Nephron progenitor cell (in vitro differentiated cells): ENCODE data around the gene CRYGC.
"Not testable (repeated sequence)": the region's sequence is repeated elsewhere in the genome, so short reads cannot be mapped to it uniquely, and the experiment has no call there.

ENCODE experiments used
- DNase-seq: peaks from one replicate; pipeline ENCODE4 v3.0.0; 2021
- H3K27ac Mint-ChIP-seq: 2 replicates; pipeline ENCODE4 v1.8.0; 2021; ENCODE audit warnings: mild to moderate bottlenecking, moderate library complexity, mixed read lengths
- H3K27me3 Mint-ChIP-seq: 2 replicates; pipeline ENCODE4 v1.8.0; 2021; ENCODE audit warnings: mild to moderate bottlenecking, low read depth, mixed read lengths; ENCODE audit not compliant: poor library complexity
- H3K36me3 Mint-ChIP-seq: 2 replicates; pipeline ENCODE4 v1.8.0; 2021; ENCODE audit warnings: low read depth, mixed read lengths
- H3K4me1 Mint-ChIP-seq: 2 replicates; pipeline ENCODE4 v1.8.0; 2021; ENCODE audit warnings: mixed read lengths
- H3K4me3 Mint-ChIP-seq: 2 replicates; pipeline ENCODE4 v1.8.0; 2021; ENCODE audit warnings: mild to moderate bottlenecking, moderate library complexity, mixed read lengths
- H3K9me3 Mint-ChIP-seq: 2 replicates; pipeline ENCODE4 v1.8.0; 2021; ENCODE audit warnings: mild to moderate bottlenecking, moderate library complexity, mixed read lengths
- TF ChIP-seq, protein P1 (sequence below): fragments of 200-600 bp; sonication (generic); IDR thresholded peaks from 2 replicates; pipeline ENCODE4 v1.5.0; 2021; ENCODE audit warnings: antibody characterized with exemption

The CRYGC gene

DNA sequence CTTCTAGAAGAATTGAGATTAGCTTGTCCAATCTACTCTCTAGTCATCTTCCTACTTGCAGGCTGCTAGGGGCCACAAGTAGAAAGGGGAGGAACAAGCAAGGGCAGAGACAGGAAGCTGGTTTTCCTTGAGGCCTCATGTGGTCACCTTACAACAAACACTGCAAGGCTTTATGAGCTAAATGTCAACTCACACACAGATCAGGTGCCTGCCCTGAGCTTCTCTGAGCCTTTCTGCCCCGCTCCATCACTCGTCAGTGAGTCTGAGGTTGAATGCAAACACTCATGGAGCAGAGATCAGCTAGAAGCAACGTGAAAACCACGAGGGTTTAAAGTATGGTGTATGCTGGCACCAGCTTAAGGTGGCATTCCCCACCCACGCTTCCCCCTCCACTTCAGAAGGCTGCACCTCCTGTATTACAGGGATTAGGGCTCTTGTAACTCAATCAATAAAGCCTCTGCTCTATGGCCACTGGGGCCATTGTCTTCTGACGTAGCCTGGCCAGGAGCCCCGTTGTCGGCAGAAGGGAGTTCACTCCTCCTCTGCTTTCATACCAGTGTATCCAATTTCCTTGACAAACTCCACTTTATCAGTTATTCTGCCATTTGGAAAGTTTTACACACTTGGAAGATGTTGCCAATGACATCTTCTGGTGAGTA, 5.4 kb upstream of the CRYGC start:
- Mint-ChIP-seq H3K9me3 (peaks cover 26% of the 10 kb centered on the region), H3K4me3 (no peak overlapping the region), H3K4me1 (peaks cover 11% of the 10 kb centered on the region), H3K27me3 (no peaks in the 10 kb centered on the region), H3K36me3 (no peaks in the 10 kb centered on the region), H3K27ac (no peak overlapping the region)
- TF ChIP-seq, protein P1, sequence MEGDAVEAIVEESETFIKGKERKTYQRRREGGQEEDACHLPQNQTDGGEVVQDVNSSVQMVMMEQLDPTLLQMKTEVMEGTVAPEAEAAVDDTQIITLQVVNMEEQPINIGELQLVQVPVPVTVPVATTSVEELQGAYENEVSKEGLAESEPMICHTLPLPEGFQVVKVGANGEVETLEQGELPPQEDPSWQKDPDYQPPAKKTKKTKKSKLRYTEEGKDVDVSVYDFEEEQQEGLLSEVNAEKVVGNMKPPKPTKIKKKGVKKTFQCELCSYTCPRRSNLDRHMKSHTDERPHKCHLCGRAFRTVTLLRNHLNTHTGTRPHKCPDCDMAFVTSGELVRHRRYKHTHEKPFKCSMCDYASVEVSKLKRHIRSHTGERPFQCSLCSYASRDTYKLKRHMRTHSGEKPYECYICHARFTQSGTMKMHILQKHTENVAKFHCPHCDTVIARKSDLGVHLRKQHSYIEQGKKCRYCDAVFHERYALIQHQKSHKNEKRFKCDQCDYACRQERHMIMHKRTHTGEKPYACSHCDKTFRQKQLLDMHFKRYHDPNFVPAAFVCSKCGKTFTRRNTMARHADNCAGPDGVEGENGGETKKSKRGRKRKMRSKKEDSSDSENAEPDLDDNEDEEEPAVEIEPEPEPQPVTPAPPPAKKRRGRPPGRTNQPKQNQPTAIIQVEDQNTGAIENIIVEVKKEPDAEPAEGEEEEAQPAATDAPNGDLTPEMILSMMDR: no peak
- DNase-seq: no peak

DNA sequence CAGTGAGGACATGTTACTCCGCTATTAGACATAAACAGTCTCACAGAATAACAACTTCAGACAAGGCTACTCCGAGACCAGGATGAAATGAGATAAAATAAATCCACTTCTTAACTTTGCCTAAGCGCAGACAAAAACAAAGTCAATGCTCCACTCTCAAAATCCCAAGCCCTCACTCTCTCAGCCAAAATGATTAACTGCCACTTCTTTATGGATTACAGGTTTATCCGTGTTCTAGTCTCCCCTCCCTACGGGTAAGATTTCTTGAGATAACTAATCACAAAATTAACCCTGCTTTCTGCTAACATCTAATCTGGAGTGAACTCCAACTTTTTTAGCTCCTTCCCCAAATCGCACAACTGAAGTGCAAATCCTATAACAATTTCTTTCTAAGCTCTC, 1.1 kb upstream of the CRYGC start:
- TF ChIP-seq, protein P1: no peak
- no peaks in the 10 kb centered on the region for H3K36me3 Mint-ChIP-seq
- DNase-seq: no peak
- no peaks in the 10 kb centered on the region for H3K9me3 Mint-ChIP-seq
- H3K4me3 Mint-ChIP-seq: no peak overlapping the region
- peak overlapping the region; percentile 7 for H3K27ac Mint-ChIP-seq
- peaks cover 3% of the 10 kb centered on the region for H3K27me3 Mint-ChIP-seq
- H3K4me1 Mint-ChIP-seq: peaks cover 16% of the 10 kb centered on the region

DNA sequence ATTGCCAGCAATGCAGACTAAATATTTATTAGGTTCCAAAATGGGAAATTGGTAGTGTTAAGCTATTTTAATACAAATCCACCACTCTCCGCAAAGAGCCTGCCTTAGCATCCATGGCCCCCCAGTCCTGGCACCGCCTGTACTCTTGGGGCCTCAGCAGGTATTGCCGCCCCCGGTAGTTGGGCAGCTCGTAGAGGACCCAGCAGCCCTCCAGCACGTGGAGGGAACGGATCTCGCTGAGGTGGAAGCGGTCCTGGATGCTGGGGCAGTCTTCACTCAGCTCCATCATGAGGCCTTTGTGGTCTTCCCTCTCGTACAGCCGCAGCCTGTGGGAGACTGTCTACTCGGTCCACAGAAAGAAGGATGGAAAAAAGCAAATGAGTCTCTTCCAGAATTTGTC, 1.5 kb downstream of the CRYGC start:
- H3K27ac Mint-ChIP-seq: no peak overlapping the region
- no peak for DNase-seq
- H3K36me3 Mint-ChIP-seq: no peaks in the 10 kb centered on the region
- H3K27me3 Mint-ChIP-seq: peaks cover 3% of the 10 kb centered on the region
- TF ChIP-seq, protein P1: no peak
- no peaks in the 10 kb centered on the region for H3K9me3 Mint-ChIP-seq
- H3K4me3 Mint-ChIP-seq: no peak overlapping the region
- H3K4me1 Mint-ChIP-seq: peaks cover 16% of the 10 kb centered on the region

DNA sequence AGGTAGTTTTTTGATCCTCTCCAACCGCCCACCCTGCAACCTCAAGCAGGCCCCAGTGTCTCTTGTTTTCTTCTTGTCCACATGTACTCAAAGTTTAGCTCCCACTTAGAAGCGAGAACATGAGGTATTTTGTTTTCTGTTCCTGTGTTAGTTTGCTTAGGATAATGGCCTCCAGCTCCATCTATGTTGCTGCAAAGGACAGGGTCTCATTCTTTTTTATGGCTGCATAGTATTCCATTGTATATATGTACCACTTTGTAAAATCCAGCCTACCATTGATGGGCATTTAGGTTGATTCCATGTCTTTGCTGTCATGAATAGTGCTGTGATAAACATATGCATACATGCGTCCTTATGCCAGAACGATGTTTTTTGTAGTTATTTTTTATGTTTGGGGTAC, 2.5 kb downstream of the CRYGC start:
- Mint-ChIP-seq H3K4me3 (no peak overlapping the region), H3K9me3 (no peaks in the 10 kb centered on the region), H3K27me3 (peaks cover 3% of the 10 kb centered on the region), H3K27ac (no peak overlapping the region), H3K4me1 (peaks cover 16% of the 10 kb centered on the region), H3K36me3 (no peaks in the 10 kb centered on the region)
- TF ChIP-seq, protein P1: no peak
- no peak for DNase-seq

DNA sequence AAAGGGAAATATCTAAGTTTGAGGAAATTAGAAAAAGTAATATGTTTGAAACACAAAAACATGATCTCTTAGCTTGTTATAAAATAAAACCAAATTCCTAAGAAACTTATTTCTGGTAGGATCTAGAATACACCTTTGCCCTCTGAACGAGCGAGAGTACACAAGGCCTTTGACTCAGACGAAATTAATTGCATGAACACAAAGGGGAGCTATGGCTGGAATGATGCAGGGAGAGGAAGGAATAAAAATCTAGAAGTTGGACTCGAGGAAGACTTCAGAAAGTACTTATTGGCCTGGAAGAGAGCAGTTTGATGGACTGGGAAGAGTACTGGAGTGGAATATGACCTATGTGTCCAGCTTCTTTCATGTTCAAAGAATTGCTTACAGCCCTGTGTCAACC, 4.4 kb downstream of the CRYGC start:
- Mint-ChIP-seq H3K27ac (no peak overlapping the region), H3K4me1 (peaks cover 7% of the 10 kb centered on the region), H3K27me3 (peaks cover 3% of the 10 kb centered on the region), H3K9me3 (no peaks in the 10 kb centered on the region), H3K36me3 (no peaks in the 10 kb centered on the region), H3K4me3 (no peak overlapping the region)
- DNase-seq: no peak
- TF ChIP-seq, protein P1: no peak

DNA sequence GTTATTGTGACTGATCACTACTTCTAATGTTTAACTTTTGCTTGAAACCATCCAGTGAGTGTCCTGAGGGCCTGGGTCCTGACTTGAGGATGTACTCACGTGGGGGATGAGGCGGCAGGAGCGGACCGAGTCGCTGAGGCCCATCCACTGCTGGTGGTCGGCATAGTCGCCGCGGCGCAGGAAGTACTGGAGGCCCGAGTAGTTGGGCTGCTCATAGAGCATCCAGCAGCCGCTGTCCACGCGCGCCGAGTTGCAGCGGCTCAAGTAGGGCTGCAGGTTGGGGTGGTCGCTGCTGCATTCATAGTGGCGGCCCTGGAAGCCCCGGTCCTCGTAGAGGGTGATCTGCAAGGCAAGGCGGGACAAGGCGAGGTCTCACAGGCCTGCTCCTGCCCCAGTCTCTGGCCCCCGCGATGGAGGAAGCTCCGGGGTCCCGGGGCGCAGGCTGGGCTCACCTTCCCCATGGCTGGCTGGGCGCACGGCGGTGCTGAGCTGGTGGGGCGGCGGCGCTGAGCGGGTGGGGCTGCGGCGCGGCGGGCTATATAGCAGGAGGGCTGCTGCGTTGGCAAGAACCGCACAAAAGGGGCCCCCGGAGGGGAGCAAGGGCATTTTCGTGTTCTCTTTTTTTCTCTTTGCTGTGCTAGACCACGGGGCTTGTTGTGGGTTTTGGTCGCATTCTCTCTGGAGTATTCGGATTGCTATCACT, 5.5 kb downstream of the CRYGC start, which contains the start of gene CRYGD:
CRYGD (minus strand) TSS at position 512 of the 703 bp plus-strand sequence; CDS start at position 461, 51 bp downstream.
- not testable (repeated sequence) for H3K27me3 Mint-ChIP-seq, H3K4me1 Mint-ChIP-seq, H3K27ac Mint-ChIP-seq, H3K4me3 Mint-ChIP-seq, H3K36me3 Mint-ChIP-seq, DNase-seq, H3K9me3 Mint-ChIP-seq
